HG02938 (cell line): ENCODE data around the gene RHOG.
A peak's percentile ranks its signal among the peaks of the same experiment; 100 is the strongest.
"Not testable (repeated sequence)": the region's sequence is repeated elsewhere in the genome, so short reads cannot be mapped to it uniquely, and the experiment has no call there.

Experiments
- ATAC-seq: cut with Tn5 transposase; IDR thresholded peaks from one replicate; pipeline ENCODE4 v1.9.1; 2021; ENCODE audit warnings: mild to moderate bottlenecking, moderate library complexity; ENCODE audit not compliant: unreplicated experiment

The RHOG gene

DNA sequence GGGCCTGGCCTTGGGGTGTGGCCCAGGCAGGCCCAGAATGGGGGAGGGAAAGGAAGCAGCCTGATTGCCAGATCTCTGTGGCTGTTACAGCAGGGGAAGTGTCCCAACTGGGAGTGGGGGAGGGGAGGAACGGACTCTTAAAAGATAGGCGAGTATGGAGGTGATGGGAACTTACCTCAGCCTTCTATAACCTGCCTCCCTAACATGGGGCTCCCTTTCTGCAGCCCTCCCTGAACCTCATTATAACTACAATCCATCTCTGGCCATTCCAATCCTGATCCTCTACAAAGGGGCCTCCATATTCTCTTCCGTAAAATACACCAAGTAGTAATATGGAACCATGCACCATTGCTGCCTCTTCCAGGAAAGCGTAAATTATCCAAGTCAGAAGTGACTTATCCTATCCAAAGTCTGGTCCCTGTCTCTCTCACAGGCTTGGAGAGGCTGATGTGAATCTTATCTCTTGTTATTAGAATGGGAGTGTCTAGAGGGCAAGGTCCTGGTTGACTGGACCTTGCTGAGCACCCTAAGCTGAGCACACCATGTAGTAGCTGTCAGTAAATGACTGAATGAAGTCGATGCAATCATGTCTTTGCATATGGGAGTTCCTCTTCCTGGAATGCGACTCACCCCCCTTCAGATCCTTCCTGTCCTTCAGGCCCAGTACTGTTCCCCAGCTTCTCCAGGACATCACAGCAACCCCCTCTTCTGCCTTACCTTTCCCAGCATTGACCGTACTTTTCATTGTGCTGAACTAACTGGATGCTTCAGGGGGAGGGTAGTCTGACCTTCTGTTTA lies 5.9 kb downstream of the RHOG start:
- no peak for ATAC-seq

DNA sequence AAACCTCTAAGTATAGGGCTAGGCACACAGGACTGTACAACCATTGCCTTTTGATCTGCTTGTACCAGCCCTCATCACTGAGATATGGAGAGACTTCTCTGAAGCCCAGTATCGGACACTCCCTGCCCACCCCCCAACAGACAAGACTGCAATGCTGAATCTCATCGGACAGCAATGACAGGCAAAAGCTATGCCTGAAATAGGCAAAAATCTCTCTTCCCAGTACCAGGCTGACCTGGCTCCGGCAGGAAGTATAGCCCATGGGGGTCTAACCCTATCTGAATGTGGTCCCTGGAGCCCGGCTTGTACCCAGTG lies 6.5 kb downstream of the RHOG start:
- ATAC-seq: no peak

DNA sequence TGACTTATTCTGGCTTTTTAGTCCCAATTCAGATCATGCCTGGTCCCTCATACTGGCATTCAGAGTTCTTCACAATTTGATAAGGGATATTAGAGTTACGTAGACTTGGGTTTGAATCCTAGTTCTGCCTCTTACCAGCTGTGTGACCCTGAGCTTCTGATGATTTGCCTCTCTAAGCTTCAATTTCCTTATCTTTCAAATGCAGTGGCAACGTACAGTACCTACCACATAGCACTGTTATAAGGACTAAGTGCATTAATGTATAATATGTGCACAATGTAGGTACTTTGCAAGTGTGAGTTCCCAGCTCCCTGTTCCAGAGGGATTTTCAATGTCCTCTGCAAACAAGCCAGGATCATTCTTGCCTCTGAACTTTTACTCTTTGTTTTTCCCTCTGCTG lies 7.3 kb downstream of the RHOG start:
- no peak for ATAC-seq

DNA sequence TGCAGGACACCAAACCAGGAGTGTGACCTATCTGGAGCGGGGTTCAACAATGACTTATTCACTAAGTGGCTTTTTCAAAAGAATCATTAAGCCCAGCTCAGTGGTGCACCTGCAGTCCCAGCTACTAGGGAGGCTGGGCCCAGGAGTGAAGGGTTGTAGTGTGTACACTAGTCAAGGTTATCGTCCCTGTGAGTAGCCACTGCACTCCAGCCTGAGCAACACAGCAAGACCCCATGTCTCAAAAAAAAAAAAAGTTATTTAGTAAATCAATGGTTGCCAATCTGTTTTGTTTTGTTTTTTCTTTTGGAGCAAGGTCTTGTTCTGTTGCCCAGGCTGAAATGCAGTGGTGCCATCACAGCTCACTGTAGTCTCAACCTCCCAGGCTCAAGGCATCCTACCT lies 7.9 kb downstream of the RHOG start:
- no peak for ATAC-seq

DNA sequence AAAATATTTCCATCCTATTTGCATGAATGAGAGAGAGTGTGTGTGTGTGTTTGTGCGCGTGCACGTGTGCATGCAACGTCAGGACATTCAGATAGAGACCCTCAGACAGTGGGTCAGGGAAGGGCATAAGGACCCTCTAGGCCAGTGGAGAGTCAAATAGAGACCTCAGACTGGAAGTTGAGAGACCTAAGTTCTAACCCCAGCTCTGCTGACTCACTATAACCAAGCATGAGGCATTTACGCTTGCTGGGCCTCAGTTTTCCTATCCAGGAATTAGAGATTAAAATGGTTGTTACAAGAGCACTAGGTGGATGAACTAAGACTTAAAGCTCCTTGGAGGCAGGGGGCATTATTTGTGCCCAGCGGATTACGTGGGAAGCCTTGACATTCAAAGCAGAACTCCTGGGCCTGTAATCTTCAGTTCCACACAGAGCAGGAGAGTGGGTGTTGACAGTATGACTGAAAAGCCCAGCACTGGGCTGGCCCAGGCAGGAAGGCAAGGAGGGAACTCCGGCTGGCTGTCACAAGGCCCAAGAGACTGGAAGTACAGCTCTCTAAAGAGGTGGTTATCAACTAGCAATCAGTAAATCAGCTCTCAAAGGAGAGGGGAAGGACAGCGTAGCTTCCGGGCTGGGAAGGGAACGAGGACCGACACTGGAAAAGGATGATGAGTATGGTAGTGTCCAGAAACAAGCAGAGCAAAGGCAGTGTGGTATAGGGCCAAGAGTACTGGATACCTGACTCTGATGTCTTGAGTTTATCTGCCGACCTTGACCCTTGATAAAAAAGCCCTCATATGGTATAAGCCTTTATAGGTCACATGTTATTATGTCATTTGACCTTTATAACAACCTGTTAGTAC lies 9.2 kb downstream of the RHOG start:
- no peak for ATAC-seq

DNA sequence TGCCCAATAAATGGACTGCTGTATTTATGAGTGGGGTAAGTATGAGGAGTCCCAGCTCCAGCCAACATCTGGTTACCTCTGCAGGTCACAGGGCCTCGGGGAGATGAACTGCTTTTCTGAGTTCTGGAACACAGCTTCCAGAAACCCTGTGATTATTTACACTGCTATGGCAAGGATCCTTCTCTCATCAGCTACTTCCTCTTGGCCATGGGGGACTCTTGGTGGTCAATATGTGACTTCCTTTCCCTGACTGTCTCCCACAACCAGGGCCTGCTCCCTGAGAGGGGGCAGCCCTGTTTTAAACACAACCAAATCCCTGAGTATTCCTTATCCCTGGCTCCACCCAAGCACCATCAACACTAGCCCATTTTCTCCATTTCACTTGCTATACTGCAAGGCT lies 10.0 kb downstream of the RHOG start:
- ATAC-seq: no peak

DNA sequence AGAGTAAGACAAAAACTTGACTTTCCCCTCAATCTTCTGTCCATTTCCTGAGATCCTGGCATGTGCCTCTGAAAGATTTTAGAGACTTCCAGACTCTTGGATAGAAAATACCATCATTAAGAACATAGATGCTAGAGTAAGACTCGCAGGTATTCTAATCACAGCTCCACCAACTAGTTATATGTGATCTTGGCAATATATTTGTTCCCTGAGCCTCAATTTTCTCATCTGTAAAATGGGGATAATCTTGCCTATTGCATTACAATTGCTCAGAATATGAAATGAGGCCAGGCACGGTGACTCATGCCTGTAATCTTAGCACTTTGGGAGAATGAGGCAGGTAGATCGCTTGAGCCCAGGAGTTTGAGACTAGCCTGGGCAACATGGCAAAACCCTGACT lies 10.7 kb downstream of the RHOG start:
- no peak for ATAC-seq

DNA sequence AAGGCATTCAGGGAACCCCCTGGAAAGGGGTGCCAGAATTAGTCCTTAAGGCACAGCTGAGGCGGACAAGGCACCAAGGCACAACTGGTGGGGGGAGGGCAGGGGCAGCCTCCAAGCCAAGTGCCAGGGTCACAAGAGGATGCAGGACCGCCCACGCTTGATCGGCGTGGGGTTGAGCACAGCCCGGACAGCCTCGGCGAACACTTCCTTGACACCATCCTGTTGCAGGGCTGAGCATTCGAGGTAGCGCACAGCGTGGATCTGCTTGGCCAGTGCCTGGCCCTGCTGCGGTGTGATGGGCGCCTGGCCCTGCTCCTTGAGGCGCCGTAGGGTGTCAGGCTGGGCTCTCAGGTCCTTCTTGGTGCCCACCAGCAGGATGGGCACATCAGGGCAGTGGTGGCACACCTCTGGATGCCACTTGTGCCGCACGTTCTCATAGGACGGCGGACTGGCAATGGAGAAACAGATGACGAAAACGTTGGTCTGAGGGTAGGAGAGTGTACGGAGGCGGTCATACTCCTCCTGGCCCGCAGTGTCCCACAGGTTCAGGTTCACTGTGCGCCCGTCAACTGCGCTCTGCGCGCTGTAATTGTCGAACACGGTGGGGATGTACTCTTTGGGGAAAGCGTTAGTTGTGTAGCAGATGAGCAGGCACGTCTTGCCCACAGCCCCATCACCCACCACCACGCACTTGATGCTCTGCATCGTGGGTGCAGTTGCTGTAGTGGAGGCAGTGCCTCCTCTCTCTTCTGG lies 13.1 kb downstream of the RHOG start:
- ATAC-seq: no peak

DNA sequence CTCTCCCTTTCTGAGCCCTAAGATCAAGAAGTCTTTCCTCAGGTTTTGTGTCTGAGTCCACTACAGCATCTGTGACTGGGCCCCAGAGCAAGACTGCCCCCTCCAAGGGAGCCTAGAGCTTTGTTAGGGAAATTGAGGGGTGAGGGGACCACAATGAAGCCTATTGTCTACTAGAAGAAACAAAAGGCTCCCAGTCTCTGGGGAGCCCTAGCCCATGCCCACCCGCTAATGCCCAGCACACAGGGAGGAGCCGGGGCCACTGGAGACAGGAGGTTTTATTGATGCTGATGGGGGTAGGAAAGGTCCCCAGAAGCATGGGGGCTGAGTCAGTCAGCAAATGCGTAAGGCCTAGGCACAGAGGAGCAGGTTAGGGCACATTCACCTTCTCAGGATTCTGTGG lies 14.0 kb downstream of the RHOG start:
- no peak for ATAC-seq

DNA sequence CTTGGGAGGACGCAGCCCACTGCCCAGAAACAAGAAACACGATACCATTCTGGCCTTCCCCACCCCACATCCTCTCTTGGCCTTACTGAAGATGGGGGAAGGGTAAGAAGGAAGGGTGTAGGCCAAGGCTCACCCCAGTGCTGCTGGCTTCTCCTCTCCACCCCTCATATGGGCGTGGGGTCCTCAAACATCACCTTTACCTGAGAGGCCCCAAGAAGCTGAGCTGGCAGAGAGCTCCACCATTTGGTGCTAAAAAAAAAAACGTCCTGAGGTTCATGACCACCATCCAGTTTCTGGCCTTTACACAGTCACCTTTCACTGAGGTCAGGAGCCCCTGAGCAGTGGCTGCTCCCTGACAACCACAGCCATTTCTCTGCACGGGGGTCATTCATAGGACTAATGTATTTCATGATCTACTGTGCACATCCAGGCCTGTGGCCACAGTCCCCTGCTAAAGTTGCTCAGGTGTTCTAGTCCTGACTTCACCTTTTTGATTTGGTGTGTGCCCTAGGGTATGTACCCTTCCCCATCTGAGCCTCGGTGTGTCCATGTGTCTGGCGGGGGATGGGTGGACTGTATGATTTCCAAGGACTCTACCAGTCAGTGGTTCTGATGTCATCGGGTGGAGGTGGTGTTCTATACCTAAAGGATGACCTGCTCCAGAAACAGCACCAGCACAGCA lies 15.1 kb downstream of the RHOG start:
- ATAC-seq: no peak

DNA sequence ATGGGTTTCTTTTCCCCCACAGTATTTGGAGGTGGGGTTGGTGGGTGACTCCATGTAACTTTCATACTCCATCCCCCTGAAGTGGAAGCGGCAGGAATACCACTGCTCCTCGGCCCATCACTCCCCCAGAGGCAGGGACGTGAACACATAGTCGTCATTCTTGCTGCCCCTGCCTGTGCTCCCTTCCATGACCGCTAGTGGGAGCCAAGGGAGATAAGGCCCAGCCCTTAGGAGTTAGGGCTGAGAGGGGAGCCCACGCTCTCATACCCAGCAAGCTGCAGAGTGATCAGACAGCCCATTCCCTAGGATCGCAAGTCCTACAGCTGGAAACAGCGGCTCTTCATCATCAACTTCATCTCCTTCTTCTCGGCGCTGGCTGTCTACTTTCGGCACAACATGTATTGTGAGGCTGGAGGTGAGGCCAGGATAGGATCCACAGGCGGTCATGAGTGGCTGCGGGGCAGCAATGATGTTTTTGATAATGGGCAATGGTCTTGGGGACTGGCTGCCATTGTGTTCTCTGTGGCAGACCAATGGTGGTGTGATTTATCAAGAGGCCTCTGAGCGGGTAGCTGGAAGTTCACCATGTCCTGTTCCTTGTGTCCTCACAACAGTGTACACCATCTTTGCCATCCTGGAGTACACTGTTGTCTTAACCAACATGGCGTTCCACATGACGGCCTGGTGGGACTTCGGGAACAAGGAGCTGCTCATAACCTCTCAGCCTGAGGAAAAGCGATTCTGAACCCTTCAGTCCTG lies 15.9 kb downstream of the RHOG start:
- peak; percentile 74 for ATAC-seq

DNA sequence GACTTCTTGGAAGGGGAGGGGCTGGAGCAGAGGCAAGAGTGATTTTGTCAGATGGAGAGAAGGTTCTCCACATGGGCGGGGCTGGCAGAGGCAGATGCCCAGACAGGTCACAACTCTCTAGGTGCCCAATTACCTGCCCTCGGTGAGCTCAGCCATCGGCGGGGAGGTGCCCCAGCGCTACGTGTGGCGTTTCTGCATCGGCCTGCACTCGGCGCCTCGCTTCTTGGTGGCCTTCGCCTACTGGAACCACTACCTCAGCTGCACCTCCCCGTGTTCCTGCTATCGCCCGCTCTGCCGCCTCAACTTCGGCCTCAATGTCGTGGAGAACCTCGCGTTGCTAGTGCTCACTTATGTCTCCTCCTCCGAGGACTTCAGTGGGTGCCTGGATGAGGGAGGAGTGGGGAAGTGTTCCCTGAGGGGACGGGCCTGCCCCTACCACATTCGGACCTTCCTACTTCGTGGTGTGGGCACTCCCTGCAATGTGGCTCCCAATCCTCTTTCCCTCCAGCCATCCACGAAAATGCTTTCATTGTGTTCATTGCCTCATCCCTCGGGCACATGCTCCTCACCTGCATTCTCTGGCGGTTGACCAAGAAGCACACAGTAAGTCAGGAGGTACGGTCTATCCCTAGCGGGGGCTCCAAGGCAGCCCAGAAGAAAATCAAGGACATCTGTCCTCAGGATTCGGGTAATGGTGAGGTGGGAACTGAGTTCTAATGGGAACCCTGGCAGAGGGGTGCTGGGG lies 16.8 kb downstream of the RHOG start:
- no peak for ATAC-seq

DNA sequence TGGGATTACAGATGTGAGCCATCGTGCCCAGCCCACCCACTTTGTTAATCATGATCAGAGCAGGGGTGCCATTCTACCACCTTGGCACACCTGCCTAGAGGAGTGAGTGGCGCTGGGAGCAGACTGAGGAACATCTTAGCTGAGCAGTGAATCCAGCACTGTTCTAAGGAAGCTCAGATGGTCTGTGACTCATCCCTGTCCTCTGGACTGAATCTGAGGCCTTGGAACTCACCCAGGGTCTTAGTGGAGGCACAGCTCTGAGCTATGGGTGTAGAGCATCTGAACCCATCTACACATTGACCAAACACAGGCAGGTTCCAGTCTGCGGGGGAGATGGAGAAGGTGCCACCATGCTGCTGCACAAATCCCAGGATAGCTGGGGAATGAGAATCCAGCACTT lies 17.5 kb downstream of the RHOG start:
- no peak for ATAC-seq

DNA sequence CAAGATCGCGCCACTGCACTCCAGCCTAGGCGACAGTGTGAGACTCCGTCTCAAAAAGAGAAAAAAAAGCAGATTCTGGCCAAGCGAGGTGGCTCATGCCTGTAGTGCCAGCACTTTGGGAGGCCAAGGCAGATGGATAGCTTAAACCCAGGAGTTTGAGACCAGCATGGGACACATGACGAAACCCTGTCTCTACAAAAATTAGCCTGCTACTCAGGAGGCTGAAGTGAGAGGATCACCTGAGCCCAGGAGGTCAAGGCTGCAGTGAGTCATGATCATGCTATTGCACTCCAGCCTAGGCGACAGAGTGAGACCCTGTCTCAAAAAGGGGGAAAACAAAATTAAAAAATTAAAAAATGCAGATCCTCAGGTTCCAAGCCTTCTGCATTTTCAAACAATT lies 18.4 kb downstream of the RHOG start:
- no peak for ATAC-seq

DNA sequence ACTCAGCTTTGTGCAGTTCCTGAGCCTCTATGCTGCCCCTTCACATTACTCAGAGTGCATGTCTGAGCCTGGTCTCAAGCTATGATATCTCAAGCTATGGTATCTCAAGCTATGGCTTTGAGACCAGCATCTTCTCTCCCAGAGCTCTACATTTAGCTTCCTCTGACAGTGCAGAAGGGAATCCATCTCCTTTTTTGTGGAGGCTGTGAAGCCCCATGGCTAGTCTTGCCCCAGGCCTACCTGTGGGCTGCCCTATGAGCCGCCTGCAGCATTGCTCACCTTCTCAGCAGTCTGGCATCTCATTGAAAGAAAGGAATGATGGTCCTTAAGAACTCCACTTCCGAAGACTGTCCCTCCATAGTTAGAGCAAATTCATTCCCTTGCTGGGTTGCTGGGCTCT lies 19.8 kb downstream of the RHOG start:
- ATAC-seq: no peak

DNA sequence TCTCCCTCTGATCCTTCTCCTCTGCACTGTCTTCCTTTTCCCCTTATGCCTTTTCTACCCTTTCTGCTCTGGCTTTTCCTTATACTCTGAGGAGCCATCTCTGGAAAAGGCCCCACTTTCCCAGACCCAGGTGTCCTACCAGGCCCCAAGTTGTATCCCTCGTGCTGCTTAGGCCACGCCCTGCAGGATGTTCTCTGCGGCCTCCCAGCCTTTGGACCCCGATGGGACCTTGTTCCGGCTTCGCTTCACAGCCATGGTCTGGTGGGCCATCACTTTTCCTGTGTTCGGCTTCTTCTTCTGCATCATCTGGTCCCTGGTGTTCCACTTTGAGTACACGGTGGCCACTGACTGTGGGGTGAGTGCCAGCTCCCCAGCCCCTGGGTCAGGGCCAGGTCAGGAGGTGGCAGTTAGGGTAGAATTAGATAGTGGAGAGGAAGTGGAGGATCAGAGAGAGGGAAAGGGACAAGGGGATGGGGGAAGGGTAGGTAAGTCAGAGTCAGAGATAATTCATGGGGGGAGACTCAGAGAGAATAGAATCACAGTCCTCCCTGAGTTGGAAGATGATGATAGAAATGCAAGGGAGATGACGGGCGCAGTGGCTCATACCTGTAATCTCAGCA lies 23.5 kb downstream of the RHOG start:
- ATAC-seq: no peak

DNA sequence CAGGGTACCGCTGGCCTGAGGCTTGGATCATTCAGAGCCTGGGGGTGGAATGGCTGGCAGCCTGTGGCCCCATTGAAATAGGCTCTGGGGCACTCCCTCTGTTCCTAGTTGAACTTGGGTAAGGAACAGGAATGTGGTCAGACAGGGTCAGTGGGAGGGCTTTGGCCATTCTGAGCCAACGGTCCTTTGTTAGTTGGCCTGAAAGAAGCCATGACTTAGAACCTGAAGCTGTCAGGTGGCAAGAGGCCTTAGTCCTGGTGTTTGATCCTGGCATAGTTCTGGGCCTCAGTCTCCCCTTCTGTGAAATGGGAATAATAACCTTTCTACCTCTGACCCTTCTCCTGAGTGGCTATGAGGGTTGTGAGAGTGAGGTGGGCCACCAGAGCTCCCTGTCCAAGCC lies 24.1 kb downstream of the RHOG start:
- ATAC-seq: no peak

DNA sequence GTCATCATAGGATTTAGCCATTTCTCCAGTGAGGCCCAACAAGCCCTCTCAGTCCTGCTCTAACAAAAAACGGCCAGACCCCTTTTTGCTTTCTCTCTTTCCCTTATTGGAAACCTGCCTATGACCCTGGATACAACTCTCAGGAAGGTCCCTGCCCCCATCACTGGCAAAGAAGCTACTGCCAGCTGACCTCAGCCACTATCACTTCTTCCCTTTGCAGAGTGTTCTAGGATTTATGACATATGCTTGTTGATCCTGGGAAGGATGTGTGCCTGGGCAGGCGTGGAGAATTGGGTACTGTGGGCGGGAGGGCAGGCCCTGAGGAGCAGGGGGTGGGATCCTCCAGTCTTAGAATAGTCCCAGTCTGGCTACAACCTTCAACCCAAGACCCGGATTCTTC lies 24.9 kb downstream of the RHOG start:
- ATAC-seq: no peak

DNA sequence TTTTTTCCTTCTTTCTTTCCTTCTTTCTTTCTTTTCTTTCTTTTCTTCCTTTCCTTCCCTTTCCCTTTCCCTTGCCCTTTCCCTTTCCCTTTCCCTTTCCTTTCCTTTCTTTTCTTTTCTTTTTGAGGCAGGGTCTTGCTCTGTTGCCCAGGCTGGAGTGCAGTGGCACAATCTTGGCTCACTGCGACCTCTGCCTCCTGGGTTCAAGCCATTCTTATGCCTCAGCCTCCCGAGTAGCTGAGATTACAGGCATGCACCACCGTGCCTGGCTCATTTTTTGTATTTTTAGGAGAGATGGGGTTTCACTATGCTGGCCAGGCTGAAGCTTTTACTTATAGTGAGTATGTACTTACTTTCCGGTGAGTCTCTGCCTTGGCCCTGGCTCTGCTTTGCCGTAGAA lies 25.9 kb downstream of the RHOG start:
- not testable (repeated sequence) for ATAC-seq
